HG02840 (cell line): ENCODE results near the gene PLEKHG7.

ENCODE experiments used
- ATAC-seq: cut with Tn5 transposase; IDR thresholded peaks from one replicate; pipeline ENCODE4 v1.9.1; 2021; ENCODE audit warnings: mild to moderate bottlenecking, moderate library complexity, moderate number of reproducible peaks; ENCODE audit not compliant: unreplicated experiment, low FRiP score

The PLEKHG7 gene

DNA sequence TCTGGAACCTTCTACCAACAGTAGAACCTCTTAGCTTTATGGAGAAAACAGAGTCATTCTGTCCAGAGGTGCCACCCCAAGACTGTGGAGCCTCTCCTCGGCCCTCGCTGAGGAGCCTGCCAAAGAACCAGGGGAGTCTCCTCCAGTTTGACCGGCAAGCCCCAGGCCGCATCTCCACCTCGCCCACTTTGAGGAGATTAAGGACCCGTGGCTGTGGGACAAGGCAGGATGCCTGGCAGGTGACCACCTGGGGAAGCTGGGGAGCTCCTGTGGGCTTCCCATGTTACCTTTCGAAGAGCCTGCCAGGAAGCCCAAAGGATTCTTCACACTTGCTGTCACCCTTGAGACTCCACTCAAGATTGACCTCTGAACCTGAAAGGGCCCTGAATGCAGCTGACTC is 3.8 kb downstream of the PLEKHG7 start:
- ATAC-seq: no peak

DNA sequence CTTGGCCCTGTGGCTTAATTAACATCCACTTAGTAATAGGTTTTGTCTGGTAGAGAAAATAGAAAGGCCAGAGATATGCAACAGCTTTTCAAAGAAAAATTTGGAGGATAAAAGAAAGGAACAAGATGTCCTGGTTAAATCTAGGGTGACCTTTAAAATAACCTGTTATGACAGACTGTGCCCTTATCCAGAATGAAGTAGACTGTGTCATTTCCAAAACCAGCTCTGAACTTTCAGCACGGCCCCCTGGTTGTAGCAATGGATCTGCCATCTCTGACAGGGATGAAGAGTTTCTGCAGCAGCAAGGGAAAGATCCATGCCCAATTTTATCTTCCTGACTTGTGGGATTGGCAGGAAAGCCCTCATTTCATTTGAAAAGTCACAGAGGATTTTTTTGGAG is 5.1 kb downstream of the PLEKHG7 start:
- ATAC-seq: no peak

DNA sequence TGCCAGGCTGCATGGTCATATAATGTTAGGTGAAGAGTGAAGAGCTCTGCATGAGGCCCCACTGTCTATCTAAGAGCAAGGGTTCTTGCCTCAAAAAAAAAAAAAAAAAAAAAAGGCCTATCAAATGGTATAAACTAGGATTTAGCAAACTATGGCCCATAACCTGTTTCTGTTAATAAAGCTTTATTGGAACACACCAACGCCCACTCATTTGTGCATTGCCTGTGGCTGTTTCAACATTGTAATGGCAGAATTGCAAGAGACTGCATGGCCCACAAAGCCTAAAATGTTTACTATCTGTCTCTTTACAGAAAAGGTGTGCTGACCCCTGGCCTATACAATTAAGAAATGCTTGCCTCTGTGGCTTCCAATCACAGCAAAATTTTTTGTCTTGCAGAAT is 12.8 kb downstream of the PLEKHG7 start:
- no peak for ATAC-seq

DNA sequence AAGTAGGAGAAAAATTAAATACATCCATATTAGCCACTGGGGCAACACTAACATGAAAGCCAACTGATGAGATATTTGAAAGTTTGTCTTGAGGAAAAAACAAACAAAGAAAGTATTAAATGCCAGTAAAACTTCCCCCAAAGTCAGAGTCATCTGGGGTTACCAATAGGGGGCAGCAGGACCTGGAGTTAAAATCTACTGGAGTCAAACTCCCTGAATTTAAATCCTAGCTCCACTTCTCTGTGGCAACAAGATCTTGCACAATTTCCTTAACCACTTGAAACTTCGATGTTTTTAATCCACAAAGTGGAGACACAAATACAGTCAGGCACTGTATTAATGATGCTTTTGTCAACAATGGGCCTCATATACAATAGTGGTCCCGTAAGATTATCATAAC is 14.4 kb downstream of the PLEKHG7 start:
- no peak for ATAC-seq

DNA sequence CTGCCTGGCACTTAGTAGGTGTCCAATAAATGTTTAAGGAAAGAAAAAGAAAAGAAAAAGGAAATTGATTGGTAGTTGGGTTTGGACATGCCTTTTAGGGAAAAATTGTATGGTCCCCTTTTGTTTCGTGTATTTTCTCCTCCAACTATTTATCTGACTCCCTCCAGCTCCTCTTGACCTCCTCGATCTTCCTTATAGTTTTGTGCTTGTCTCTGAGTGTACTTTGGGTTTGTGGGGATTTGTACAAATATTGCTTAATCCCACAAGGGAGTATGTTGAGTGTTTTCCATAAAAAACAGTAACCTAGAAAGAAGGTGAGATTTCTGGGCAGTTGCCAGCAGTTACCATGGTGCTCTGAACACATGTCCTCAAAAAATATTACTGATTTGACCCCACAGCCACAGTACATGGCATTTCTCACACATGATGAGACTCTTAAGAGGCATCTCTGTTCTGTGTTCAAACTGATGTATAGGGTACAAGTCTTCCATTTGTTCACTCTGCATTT is 15.7 kb downstream of the PLEKHG7 start:
- ATAC-seq: no peak

DNA sequence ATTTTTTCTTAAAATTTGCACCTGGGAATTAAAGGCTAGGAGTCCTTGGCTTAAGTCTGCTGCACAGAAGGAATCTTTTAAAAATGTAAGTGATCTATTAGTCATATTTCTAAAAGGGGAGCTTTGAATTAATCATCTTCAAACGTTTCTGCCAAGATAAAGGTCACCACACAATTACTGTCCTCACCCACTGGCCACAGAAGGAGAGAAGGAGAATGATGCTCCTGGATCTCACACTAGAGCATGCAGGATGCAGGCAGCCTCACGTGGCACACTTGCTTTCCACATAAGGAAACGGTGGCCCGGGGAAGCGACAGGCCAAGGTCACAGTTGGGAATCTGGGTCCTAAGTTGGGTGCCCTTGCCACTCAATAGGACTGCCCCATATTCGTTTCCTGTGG is 16.9 kb downstream of the PLEKHG7 start:
- ATAC-seq: no peak

DNA sequence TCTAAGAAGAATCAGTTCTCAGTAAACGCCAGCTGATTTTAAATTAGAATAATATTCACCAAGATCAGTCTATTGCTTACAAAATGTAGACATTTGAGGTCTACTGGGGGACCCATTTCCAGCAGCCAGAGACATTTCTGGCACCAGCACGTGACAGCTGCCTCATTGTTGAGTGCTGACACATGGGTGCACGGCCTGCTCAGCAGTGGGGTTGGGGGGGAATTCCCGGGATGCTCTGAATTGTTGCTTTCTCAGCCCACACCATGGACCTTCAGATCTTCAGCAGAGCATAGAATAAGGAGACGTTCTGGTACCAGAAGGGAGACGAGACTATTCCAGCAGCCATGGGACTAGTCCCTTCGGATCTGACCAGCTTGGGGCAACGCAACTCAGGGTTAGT is 18.3 kb downstream of the PLEKHG7 start:
- no peak for ATAC-seq

DNA sequence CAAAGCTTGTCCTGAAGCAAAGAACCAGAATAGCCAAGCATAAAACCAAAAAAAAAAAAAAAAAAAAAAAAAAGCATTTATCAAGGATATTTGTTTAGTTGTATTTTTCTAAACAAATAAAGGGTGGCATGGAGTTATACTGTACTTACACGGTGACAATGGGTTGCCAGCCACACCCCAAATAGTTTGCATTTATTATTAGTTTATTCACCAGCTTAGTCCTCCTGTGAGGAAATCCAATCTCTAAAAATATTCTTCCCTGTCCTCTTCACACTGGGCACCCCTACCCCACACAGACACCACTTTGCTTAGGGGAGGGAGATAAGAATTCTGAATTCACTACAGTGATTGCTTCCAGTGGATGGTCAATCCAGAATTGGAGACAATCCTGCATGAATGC is 18.9 kb downstream of the PLEKHG7 start:
- no peak for ATAC-seq

DNA sequence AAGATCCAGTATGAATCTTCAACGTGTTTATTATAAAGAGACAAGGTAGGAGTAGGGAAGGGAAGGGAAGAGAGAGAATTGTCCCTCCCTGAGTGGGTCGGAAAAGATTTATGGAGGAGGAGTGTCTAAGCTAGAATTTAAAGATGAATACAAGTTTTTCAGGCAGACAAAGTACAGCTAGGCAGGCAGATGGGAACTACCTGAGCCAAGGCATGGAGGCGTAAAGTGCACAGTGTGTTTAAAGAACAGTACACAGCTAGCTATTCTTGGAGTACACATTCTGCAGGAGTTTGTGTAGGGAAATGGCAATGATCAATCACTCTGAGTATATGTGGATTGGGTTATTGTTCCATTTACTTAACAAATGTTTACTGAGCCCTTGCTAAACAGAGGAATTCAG is 20.1 kb downstream of the PLEKHG7 start:
- no peak for ATAC-seq

DNA sequence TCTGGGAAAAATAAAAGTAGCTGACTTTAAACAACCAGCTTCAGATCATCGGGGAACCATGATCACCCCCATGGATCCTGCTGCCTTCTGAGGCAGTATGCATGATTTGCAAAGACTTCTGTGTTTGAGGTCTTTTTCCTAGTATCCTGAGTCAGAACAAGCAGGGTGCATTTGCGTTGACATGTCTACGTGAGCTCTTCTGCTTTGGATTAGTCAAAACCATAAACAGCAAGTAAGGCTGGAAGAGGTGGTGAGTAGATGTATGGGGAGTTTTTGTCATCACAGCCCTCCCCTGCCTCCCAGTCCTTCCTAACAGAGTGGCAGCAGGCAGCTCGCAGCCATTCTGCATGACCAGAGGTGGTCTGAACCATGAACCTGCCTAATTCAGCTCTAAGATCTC is 24.1 kb downstream of the PLEKHG7 start:
- ATAC-seq: no peak

DNA sequence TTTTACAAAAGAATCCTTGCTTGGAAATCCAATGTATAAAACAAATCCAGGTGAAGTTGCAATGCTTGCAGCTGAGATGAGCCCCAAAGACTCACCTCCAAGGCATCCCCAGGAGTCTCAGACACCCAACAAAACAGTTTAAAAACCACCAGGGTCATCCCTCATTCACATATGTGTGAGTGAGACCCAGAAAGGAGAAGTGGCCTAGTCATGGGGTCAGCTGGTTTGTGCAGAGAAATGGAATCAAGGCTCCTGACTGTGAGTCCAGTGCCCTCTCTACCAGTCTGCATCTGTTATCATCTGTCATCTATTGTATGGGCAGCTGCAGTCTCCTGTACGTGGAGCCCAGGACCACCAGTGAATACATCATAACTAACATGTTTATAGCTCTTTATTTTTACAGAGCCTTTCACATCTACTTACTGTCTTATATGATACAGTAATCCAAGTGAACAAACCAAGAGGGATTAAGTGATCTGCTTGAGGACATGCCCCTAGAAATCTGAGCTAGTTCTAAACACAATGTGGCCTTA is 27.1 kb downstream of the PLEKHG7 start:
- ATAC-seq: no peak

DNA sequence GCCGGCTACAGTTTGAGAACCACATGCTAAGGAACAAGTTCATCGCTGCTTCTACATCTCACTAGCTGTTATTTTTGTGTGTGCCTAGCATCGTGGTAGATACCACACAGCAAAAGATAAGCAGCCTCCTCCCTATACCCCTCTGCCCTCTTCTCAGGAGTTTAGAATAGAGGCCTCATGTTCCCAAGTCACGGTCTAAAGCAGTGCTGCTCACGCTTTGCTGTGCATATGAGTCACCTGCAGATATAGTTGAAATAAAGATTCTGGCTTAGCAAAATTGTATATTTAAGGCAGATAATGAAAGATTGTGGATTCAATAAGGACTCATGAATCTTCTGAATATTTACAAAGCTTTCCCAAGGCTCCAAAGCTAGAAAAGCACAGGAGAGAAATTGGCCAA is 28.0 kb downstream of the PLEKHG7 start:
- no peak for ATAC-seq

DNA sequence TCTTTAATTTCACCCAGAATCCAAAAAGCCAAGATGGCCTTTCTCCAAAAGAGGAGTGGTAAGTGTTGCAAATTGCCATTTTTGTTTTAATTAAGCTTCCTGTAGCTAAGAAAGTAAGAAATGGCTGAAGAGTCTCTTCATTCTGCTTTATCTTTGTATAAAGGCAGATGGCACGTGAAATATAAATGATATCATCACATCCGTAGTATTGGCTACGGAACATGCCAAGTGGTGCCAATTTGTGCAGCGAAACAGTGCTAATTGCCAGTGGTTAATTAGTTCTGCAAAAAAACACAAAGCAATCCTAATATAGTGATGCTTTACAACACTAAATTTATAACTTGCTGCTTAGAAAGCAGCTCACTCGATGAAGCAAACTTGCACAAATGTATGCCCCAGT is 29.4 kb downstream of the PLEKHG7 start:
- no peak for ATAC-seq

DNA sequence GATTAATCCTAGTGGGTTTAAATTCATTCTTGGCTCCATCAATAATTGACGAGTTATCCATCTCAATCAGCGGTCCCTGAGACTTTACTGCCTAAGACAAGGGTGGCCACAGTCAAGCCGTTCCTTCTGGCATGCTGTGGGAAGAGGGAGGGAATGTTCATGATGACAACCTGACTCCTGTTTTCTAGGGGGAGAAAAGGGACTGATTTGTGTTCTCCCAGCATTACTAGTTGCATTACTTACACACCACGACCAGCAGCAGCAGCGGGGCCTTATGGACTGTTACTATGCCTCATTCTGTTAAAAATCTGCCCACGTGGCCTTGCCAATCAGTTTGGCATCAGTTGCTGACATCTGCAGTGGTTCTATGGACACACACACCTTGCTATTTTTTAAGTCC is 29.9 kb downstream of the PLEKHG7 start:
- no peak for ATAC-seq

DNA sequence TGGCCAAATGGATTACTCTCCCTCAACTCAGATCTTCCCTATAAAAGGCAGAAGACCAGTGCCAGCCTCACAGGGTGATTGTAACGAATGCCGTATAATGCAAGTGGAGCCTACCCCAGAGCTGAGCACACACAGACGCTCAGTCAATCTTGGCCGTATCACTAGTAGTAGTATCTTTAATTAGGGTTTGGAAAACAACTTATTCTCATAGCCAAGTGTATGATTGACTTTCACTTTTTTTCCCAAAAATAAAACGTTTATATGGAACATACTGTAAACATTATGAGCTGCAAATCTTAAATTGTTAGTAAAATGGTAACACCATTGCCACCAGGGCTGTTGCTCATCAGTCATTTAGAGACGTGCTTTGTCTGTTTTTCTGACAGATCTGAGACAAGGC is 30.4 kb downstream of the PLEKHG7 start:
- no peak for ATAC-seq

DNA sequence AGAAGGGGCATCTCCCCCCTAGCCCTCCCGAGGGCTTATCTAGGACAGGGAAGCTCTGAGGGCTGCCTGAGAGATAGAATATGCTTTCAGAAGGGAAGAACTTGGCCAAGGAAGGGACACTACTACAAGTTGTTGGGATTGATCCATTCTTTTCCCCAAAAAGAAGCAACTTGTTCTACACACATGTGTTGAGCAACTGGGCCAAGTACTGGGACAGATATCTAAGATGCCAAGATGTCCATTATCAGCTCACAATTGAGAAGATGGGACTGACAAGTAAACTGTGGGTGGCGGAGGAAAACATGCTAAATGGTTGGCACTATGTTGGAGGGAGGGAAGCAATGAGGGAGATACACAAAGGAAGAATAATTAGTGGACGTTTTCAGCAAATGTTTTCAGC is 30.9 kb downstream of the PLEKHG7 start:
- ATAC-seq: no peak

DNA sequence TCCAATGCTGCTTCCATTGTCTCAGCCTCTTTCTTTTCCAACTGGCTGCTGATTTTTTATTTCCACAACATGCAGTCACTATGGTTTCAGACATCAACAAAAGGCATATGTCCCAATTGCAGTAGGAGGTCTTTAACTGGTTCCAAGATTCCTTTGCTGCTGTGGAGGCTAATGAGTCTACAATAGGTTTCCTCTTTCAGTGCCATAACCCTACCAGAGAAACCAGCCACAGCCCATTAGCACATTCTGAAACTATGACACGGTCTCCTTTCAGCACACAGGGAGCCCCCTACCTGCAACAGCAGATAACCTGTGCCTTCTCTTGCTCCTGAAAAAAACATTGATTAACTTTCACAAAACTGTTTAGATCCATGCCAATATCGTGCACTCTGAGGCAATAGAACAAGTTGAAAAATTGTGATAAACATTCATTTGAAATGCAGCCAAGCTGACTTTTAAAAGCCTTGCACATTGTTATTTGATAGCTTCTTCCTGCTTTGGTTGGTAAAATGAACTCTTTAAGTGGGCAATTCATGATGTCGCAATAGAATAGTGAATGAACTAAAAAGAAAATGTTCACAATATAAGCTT is 32.4 kb downstream of the PLEKHG7 start:
- no peak for ATAC-seq

DNA sequence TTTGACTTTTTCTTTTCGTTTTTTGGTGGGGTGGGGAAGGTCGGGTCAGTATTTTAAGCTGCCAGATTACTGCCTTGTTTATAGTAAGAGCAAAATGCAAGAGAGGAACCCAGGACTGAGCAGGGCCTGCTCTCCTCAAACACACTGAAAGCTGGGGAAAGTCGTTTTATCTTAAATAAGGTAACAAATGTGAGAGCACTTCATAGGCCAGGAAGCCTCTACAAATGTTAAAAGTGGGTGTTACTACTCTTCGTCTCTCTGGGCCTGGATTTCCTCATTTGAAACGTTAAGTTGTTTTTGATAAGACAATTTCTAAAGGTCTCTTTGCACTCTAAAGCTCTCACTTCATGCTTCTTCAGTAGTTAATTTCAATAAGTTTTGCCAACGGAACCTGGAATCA is 33.8 kb downstream of the PLEKHG7 start:
- no peak for ATAC-seq

DNA sequence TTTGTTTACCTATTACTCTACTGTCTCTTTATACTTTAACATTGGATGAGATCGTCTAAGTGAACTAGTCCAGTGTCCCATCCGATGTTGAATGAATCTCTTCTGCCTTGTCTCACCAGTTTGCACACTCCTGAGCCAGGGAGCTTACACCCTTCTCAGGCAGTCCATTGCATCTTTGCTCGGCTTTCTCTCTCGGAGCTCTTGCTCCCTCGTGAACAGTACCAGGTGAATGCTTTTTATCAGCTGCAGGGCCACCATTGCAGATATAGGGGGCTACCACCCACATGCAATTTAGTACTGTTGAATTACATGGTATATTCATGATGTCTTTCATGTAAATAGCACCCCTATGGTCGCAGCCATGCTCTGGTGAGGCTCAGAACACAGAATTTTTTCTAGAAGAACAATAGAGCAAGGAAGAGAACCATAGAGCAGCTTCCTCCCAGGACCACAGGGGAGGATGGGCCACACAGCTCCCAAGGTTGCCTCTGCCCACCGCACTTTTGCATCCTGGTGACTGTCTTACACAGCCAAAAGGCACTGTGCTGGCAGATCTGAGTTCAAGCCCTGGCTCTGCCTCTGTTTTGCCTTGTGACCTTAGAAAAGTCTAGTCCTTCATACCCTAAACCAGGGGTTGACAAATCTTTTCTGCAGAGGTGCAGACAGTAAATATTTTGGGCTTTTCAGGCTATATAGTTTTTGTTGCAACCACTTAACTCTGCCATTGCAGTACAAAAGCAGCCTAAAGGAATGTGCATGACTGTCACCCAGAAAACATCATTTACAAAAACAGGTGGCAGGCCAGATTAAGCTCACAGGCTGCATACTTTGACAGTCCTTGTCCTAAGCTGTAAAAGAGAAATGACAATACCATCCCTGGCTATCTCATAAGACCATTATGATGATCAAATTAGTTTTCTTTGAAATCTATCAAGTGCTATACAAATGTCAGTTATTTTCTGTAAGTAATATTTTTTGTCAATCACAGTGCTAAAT is 35.4 kb downstream of the PLEKHG7 start:
- no peak for ATAC-seq

DNA sequence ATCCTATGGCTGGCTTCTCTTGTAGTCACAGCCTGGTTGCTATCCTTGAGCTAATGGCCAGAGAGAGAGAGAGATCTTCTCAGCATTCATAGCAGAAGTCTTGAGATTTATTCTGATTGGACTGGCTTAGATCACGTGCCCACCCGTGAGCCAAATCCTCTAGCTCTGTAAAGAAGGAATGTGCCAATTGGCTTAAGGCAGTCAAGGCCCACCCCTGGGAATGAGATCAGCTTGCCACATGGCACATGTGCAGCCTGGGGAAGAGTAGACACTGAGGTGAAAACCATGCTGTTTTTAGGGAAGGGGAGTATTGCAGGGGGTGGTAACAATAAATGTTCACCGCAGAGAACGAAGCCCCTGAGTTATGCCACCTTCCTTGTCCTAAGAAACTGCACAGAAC is 36.3 kb downstream of the PLEKHG7 start:
- ATAC-seq: no peak

DNA sequence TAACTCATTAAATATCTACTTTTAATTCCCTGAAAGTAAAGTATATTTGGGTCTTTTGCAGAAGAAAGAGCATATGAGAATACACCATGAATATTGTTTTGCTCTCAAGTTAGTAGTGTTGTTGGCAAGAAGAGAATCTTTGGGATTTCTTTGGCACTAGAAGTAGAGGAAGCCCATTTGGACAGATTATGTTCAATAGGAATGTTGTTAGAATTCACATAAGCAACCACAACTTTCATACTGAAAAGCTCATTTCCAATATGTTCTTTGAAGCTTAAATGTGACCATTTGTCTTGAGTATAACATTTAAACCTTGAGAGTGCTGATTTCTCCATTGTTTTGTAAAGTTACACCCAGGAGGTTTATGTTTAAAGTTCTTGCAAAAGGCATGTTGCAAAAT is 37.6 kb downstream of the PLEKHG7 start:
- ATAC-seq: no peak

DNA sequence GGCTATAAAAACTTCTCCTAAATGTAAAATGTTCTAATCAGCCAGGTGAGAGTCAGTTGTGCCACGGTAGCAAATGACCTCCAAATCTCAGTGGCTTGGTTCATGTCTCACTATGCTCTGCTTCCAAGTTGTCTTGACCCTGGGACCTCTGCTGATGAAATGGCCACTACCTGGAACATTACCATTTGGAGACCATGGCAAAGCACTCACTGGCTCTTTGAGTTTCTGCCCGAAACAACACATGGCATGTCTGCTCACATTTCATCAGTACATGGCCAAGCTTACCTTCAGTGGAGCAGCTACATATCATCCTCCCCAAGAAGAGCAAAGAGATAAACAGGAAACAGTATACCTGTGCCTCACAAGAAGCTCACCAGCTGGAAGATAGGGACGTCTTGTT is 40.2 kb downstream of the PLEKHG7 start:
- no peak for ATAC-seq
